Measurements from ENCODE around the gene CTIF.

GRCh38 chr18:48646976-48647375 lies 108.1 kb downstream of the CTIF start:
- no peak for TF ChIP-seq CTCF (IDR thresholded peaks at IDR 0.05; ENCODE audit: poor library complexity)
- no peak for TF ChIP-seq EZH2phosphoT487 (IDR thresholded peaks at IDR 0.05; ENCODE audit: low read depth, severe bottlenecking, unreplicated experiment)

All from hepatocyte (in vitro differentiated cells).